IMR-90 (cell line): Measurements from ENCODE around the gene RNF130. TPM values are rescaled to one million over a fixed set of nuclear protein-coding genes. Genes with fewer than 3 reads are reported as not detected.

Experiments
- ATAC-seq: fragments of 200-7000 bp; cut with Tn5 transposase; 2 replicates; pipeline ENCODE4 v1.9.1; 2020; ENCODE audit warnings: low read depth, mild to moderate bottlenecking, moderate library complexity
- BruUV-seq: library from RNA; stranded (reverse); fragments of 400-500 nt; replicated peaks from 2 replicates; lab custom pipeline; 2021; lab: Mats Ljungman, UMichigan
- CTCF ChIA-PET: fragments of 300-600 bp; formaldehyde crosslinking; extraction: SDS; loops from one replicate; lab custom pipeline; 2021; ENCODE audit warnings: antibody characterized with exemption; lab: Yijun Ruan, JAX
- POLR2A ChIA-PET: fragments of 300-600 bp; sonication (Branson Sonifier 250); formaldehyde crosslinking; loops from one replicate; lab custom pipeline; 2022; ENCODE audit warnings: antibody characterized with exemption; ENCODE audit not compliant: unreplicated experiment; lab: Charles Lee
- DNase-seq: peaks from one replicate; pipeline ENCODE4 v3.0.0; 2013
- H2AFZ ChIP-seq: replicated peaks from 2 replicates; pipeline ENCODE3; 2013; ENCODE audit warnings: low read length, mild to moderate bottlenecking; ENCODE audit not compliant: poor library complexity
- H2AK5ac ChIP-seq: 2 replicates; pipeline ENCODE4 v1.6.1; 2013; ENCODE audit warnings: low read depth, low read length, inconsistent platforms
- H2AK9ac ChIP-seq: replicated peaks from 2 replicates; pipeline ENCODE3; 2013; ENCODE audit warnings: mild to moderate bottlenecking, low read depth, low read length, moderate library complexity; ENCODE audit not compliant: poor library complexity
- H2BK120ac ChIP-seq: 2 replicates; pipeline ENCODE4 v1.6.1; 2013; ENCODE audit warnings: low read depth, low read length, inconsistent platforms
- H2BK15ac ChIP-seq: 3 replicates; pipeline ENCODE4 v1.6.1; 2013; ENCODE audit warnings: low read depth, low read length, inconsistent platforms
- H2BK20ac ChIP-seq: 2 replicates; pipeline ENCODE4 v1.6.1; 2013; ENCODE audit warnings: low read depth, mild to moderate bottlenecking, inconsistent platforms, low read length, moderate library complexity
- H2BK5ac ChIP-seq: 2 replicates; pipeline ENCODE4 v1.6.1; 2013; ENCODE audit warnings: mild to moderate bottlenecking, low read depth, low read length, inconsistent platforms; ENCODE audit not compliant: poor library complexity, severe bottlenecking
- H3K14ac ChIP-seq: replicated peaks from 2 replicates; pipeline ENCODE4 v1.6.1; 2013; ENCODE audit warnings: low read depth, low read length, inconsistent platforms
- H3K18ac ChIP-seq: 2 replicates; pipeline ENCODE4 v1.6.1; 2013; ENCODE audit warnings: low read depth, low read length, control low read depth
- H3K23ac ChIP-seq: 2 replicates; pipeline ENCODE4 v1.6.1; 2013; ENCODE audit warnings: low read depth, low read length, inconsistent platforms
- H3K27ac ChIP-seq: 2 replicates; pipeline ENCODE4 v1.5.1; 2013; ENCODE audit warnings: mild to moderate bottlenecking, control low read depth, low read length; ENCODE audit not compliant: insufficient read depth
- H3K27me3 ChIP-seq: 2 replicates; pipeline ENCODE4 v1.6.1; 2013; ENCODE audit warnings: low read length; ENCODE audit not compliant: control insufficient read depth, insufficient read depth
- H3K36me3 ChIP-seq: 2 replicates; pipeline ENCODE4 v1.6.1; 2013; ENCODE audit warnings: low read length, mixed read lengths; ENCODE audit not compliant: control insufficient read depth, insufficient read depth
- H3K4ac ChIP-seq: 2 replicates; pipeline ENCODE4 v1.6.1; 2013; ENCODE audit warnings: low read depth, low read length, inconsistent platforms
- H3K4me1 ChIP-seq: 2 replicates; pipeline ENCODE4 v1.6.1; 2013; ENCODE audit warnings: low read length, mixed read lengths; ENCODE audit not compliant: control insufficient read depth, insufficient read depth
- H3K4me2 ChIP-seq: 2 replicates; pipeline ENCODE4 v1.6.1; 2013; ENCODE audit warnings: low read depth, mild to moderate bottlenecking, control low read depth, low read length, moderate library complexity
- H3K4me3 ChIP-seq: 2 replicates; pipeline ENCODE4 v1.5.1; 2013; ENCODE audit warnings: low read depth, mild to moderate bottlenecking, control low read depth, low read length, moderate library complexity; ENCODE audit not compliant: insufficient read depth
- H3K56ac ChIP-seq: 2 replicates; pipeline ENCODE4 v1.6.1; 2013; ENCODE audit warnings: low read length, inconsistent platforms; ENCODE audit not compliant: insufficient read depth; ENCODE audit errors: extremely low read depth
- H3K79me1 ChIP-seq, 2 experiments: 2 replicates each; pipeline ENCODE4 v1.6.1; 2013; ENCODE audit warnings: low read length in 2 of 2, inconsistent platforms in 1 of 2, low read depth in 1 of 2
- H3K9ac ChIP-seq: 2 replicates; pipeline ENCODE4 v1.6.1; 2013; ENCODE audit warnings: low read depth, low read length, control low read depth
- H3K9me1 ChIP-seq: 2 replicates; pipeline ENCODE4 v1.6.1; 2013; ENCODE audit warnings: low read length, inconsistent platforms; ENCODE audit not compliant: insufficient read depth
- H3K9me3 ChIP-seq: 2 replicates; pipeline ENCODE4 v1.6.1; 2013; ENCODE audit warnings: low read length; ENCODE audit not compliant: control insufficient read depth, insufficient read depth
- H4K20me1 ChIP-seq: 2 replicates; pipeline ENCODE4 v1.6.1; 2013; ENCODE audit warnings: low read length, inconsistent platforms; ENCODE audit not compliant: insufficient read depth
- H4K5ac ChIP-seq: 2 replicates; pipeline ENCODE4 v1.6.1; 2013; ENCODE audit warnings: mild to moderate bottlenecking, low read depth, low read length, control low read depth
- H4K8ac ChIP-seq, 2 experiments: 2 replicates each; pipeline ENCODE4 v1.6.1; 2013; ENCODE audit warnings: low read depth in 2 of 2, low read length in 2 of 2, control low read depth in 1 of 2, inconsistent platforms in 1 of 2
- H4K91ac ChIP-seq: 2 replicates; pipeline ENCODE4 v1.6.1; 2013; ENCODE audit warnings: low read depth, low read length, inconsistent platforms; ENCODE audit not compliant: insufficient read depth
- BHLHE40 ChIP-seq: fragments of 150-350 bp; IDR thresholded peaks from 2 replicates; pipeline ENCODE4 v1.6.1; 2016; ENCODE audit warnings: mild to moderate bottlenecking, low read depth, low read length
- ELK1 ChIP-seq: fragments of 150-350 bp; IDR thresholded peaks from 2 replicates; pipeline ENCODE4 v1.6.1; 2016; ENCODE audit warnings: low read depth, mild to moderate bottlenecking, low read length, moderate library complexity, borderline replicate concordance
- MXI1 ChIP-seq: IDR thresholded peaks from 2 replicates; pipeline ENCODE4 v1.6.1; 2012; ENCODE audit warnings: low read depth, mild to moderate bottlenecking, low read length, moderate library complexity, borderline replicate concordance
- NFE2L2 ChIP-seq: fragments of 150-350 bp; IDR thresholded peaks from 2 replicates; pipeline ENCODE4 v1.6.1; 2016; ENCODE audit warnings: low read depth, mild to moderate bottlenecking, low read length
- POLR2A ChIP-seq: IDR thresholded peaks from 2 replicates; pipeline ENCODE4 v1.6.1; 2012; ENCODE audit warnings: mild to moderate bottlenecking, low read depth, low read length
- RAD21 ChIP-seq: IDR thresholded peaks from 2 replicates; pipeline ENCODE4 v1.6.1; 2012; ENCODE audit warnings: low read length, improper control_type of control experiment
- RCOR1 ChIP-seq: IDR thresholded peaks from 2 replicates; pipeline ENCODE4 v1.6.1; 2012; ENCODE audit warnings: mild to moderate bottlenecking, low read length, improper control_type of control experiment; ENCODE audit not compliant: insufficient replicate concordance
- USF2 ChIP-seq: fragments of 150-350 bp; IDR thresholded peaks from 2 replicates; pipeline ENCODE4 v1.6.1; 2017; ENCODE audit warnings: mild to moderate bottlenecking, antibody characterized with exemption, low read length, low read depth
- WGBS, 2 experiments: methylation state at CpG; one replicate each; pipeline versions ENCODE4 v1.1.5 to v1.1.7; 2013; ENCODE audit warnings: missing lambda C conversion rate in 2 of 2; ENCODE audit not compliant: insufficient read length in 1 of 2; ENCODE audit errors: extremely low coverage in 2 of 2; 5-methylcytosine and 5-hydroxymethylcytosine counted together
- dilution Hi-C: fragments of 300-500 bp; cut with HindIII; formaldehyde crosslinking; loops from one replicate; pipeline ENCODE4 v1.14.3; 2018; ENCODE audit warnings: low sequenced_read_pairs; ENCODE audit not compliant: unreplicated experiment
- in situ Hi-C: fragments of 300-500 bp; cut with MboI; formaldehyde crosslinking; loops from 3 replicates; pipeline ENCODE4 v1.14.3; 2019; ENCODE audit warnings: low sequenced_read_pairs, inconsistent platforms, mixed read lengths
- intact Hi-C: fragments of 100-400 bp; cut with micrococcal nuclease; formaldehyde crosslinking; loops from 2 replicates; pipeline ENCODE4 v1.10.0; 2022
- polyA plus RNA-seq, 3 experiments: library from polyadenylated mRNA; depleted of rRNA; stranded (reverse); fragments of >200 nt; gene quantifications; 2 replicates each; pipeline ENCODE4 v1.2.3, GENCODE V29; 2012; ENCODE audit warnings: low replicate concordance in 1 of 3
- total RNA-seq: library from RNA; depleted of rRNA; stranded (reverse); fragments of >200 nt; gene quantifications from 2 replicates; pipeline ENCODE4 v1.2.3, GENCODE V29; 2012

RNF130 gene
- total and polyA plus RNA-seq, 2 of the 4 experiments (the other 2 are of a cell fraction), result 12.9 to 21.7 TPM

- ChIA-PET CTCF (no interaction called here), POLR2A (no interaction called here)
- Histone ChIP-seq H4K8ac (peak overlapping the region; percentile 59 to 62; a peak in 2 of 4 replicates), H3K9me3 (peaks cover 3% of the 10 kb centered on the region; the same call in 1 of the 2 replicates), H3K23ac (no peak overlapping the region), H3K4ac (0 out of 2 replicates have a peak overlapping the region, but pooled peaks have one; percentile 20), H2BK5ac (no peak overlapping the region), H4K5ac (no peak overlapping the region), H4K20me1 (peaks cover 11% of the 10 kb centered on the region; the same call in 1 of the 2 replicates), H4K91ac (no peak overlapping the region), H3K9ac (no peak overlapping the region), H2AFZ (peak overlapping the region; percentile 99), H3K36me3 (no peaks in the 10 kb centered on the region), H3K9me1 (peaks cover 5% of the 10 kb centered on the region; the same call in 1 of the 2 replicates), H2AK5ac (peak overlapping the region; percentile 86), H3K4me2 (no peak overlapping the region), H2BK120ac (no peak overlapping the region), H3K14ac (no peak overlapping the region), H3K18ac (no peak overlapping the region), H3K4me3 (no peak overlapping the region), H2BK20ac (no peak overlapping the region), H2AK9ac (peak overlapping the region; percentile 77), H3K27ac (no peak overlapping the region), H2BK15ac (0 out of 3 replicates have a peak overlapping the region, but pooled peaks have one; percentile 51), H3K56ac (no peak overlapping the region), H3K27me3 (no peaks in the 10 kb centered on the region), H3K4me1 (peaks cover 8% of the 10 kb centered on the region), H3K79me1 (peaks cover 21 to 29% of the 10 kb centered on the region in 2 experiments)
- no CpG with 5 or more reads among the region's 14 CpGs for WGBS, 2 experiments
- in situ Hi-C loops, result no loop called here
- ATAC-seq, result no peak
- dilution Hi-C loops, result no loop called here
- DNase-seq, result no peak
- no TSS peak for BruUV-seq
- intact Hi-C loops, result loop anchor here (5.0 kb wide), 1 partner anchor 165 kb away; the partner anchor contains the start of gene TBC1D9B
- TF ChIP-seq POLR2A, result no peak
- TF ChIP-seq MXI1, result no peak
- TF ChIP-seq ELK1, result no peak
- TF ChIP-seq USF2, result no peak
- no peak for TF ChIP-seq RAD21
- no peak for TF ChIP-seq NFE2L2
- TF ChIP-seq RCOR1, result peak; percentile 6
- TF ChIP-seq BHLHE40, result no peak
Measured at GRCh38 chr5:180072256-180072548, 643 bp upstream of the RNF130 start.
